Mesothelial cell of epicardium (in vitro differentiated cells): ENCODE measurements around the gene SULT1A1. TPM values are rescaled to one million over a fixed set of nuclear protein-coding genes. Genes with fewer than 3 reads are reported as not detected.
A peak's percentile ranks its signal among the peaks of the same experiment; 100 is the strongest.
"Not testable (repeated sequence)": the region's sequence is repeated elsewhere in the genome, so short reads cannot be mapped to it uniquely, and the experiment has no call there.

Experiments used
- DNase-seq, 2 experiments: peaks; one replicate each; pipeline ENCODE4 v3.0.0; 2021; ENCODE audit warnings: low spot score in 2 of 2; ENCODE audit not compliant: unreplicated experiment in 2 of 2
- H3K27ac Mint-ChIP-seq: 2 replicates; pipeline ENCODE4 v1.8.0; 2021; ENCODE audit warnings: mixed read lengths
- H3K27me3 Mint-ChIP-seq: 2 replicates; pipeline ENCODE4 v1.8.0; 2021; ENCODE audit warnings: low read depth, mixed read lengths
- H3K36me3 Mint-ChIP-seq: 2 replicates; pipeline ENCODE4 v1.8.0; 2021; ENCODE audit warnings: mixed read lengths
- H3K4me1 Mint-ChIP-seq: 2 replicates; pipeline ENCODE4 v1.8.0; 2021; ENCODE audit warnings: mixed read lengths
- H3K4me3 Mint-ChIP-seq: 2 replicates; pipeline ENCODE4 v1.8.0; 2021; ENCODE audit warnings: mild to moderate bottlenecking, moderate library complexity, mixed read lengths
- H3K9me3 Mint-ChIP-seq: 2 replicates; pipeline ENCODE4 v1.8.0; 2021; ENCODE audit warnings: mixed read lengths
- CTCF ChIP-seq: fragments of 200-600 bp; sonication (generic); IDR thresholded peaks from one replicate; pipeline ENCODE4 v1.5.0; 2021; ENCODE audit warnings: antibody characterized with exemption; ENCODE audit not compliant: unreplicated experiment
- total RNA-seq: library from RNA; stranded (reverse); gene quantifications from 3 replicates; pipeline ENCODE4 v1.2.1, GENCODE V29; 2021

Gene SULT1A1
- 8.3 to 9.9 TPM (median 9.7 TPM) in 3 replicates for total RNA-seq

GRCh38 chr16:28609631-28610594, at the start of gene SULT1A1:
Gene SULT1A1, minus strand, starts transcription at chr16:28610044. Its CDS starts 1,189 bp downstream, at chr16:28608855.
- no peaks in the 10 kb centered on the region for H3K9me3 Mint-ChIP-seq
- H3K36me3 Mint-ChIP-seq = no peaks in the 10 kb centered on the region
- DNase-seq = no peak
- H3K27me3 Mint-ChIP-seq = no peaks in the 10 kb centered on the region
- peaks cover 14% of the 10 kb centered on the region for H3K4me1 Mint-ChIP-seq
- peak within 1 kb of the TSS; percentile 59 for H3K27ac Mint-ChIP-seq
- no peak for TF ChIP-seq CTCF
- H3K4me3 Mint-ChIP-seq = peak within 1 kb of the TSS; percentile 58

- H3K36me3 Mint-ChIP-seq, DNase-seq, H3K4me3 Mint-ChIP-seq, H3K4me1 Mint-ChIP-seq, H3K27ac Mint-ChIP-seq, H3K27me3 Mint-ChIP-seq, H3K9me3 Mint-ChIP-seq: not testable (repeated sequence)
Measured at GRCh38 chr16:28639959-28640358, 30.1 kb upstream of the SULT1A1 start.

- not testable (repeated sequence) for H3K27me3 Mint-ChIP-seq, H3K9me3 Mint-ChIP-seq, H3K36me3 Mint-ChIP-seq, H3K4me1 Mint-ChIP-seq, H3K27ac Mint-ChIP-seq, DNase-seq, H3K4me3 Mint-ChIP-seq
Measured at GRCh38 chr16:28638359-28638758, 28.5 kb upstream of the SULT1A1 start.

- not testable (repeated sequence) for DNase-seq, H3K36me3 Mint-ChIP-seq, H3K4me1 Mint-ChIP-seq, H3K27ac Mint-ChIP-seq, H3K9me3 Mint-ChIP-seq, H3K4me3 Mint-ChIP-seq, H3K27me3 Mint-ChIP-seq
Measured at GRCh38 chr16:28637765-28638164, 27.9 kb upstream of the SULT1A1 start, which contains the start of gene NPIPB8. Gene NPIPB8, plus strand, starts transcription at chr16:28638065. Its CDS starts 296 bp downstream, at chr16:28638361.

GRCh38 chr16:28636093-28636823, 26.4 kb upstream of the SULT1A1 start:
- H3K4me1 Mint-ChIP-seq, H3K36me3 Mint-ChIP-seq, H3K27ac Mint-ChIP-seq, H3K27me3 Mint-ChIP-seq, H3K4me3 Mint-ChIP-seq, DNase-seq, H3K9me3 Mint-ChIP-seq: not testable (repeated sequence)

GRCh38 chr16:28630905-28631304, 21.1 kb upstream of the SULT1A1 start:
- H3K4me1 Mint-ChIP-seq, H3K27ac Mint-ChIP-seq, H3K9me3 Mint-ChIP-seq, DNase-seq, H3K27me3 Mint-ChIP-seq, H3K4me3 Mint-ChIP-seq, H3K36me3 Mint-ChIP-seq: not testable (repeated sequence)

- no peak overlapping the region for H3K27ac Mint-ChIP-seq
- H3K4me3 Mint-ChIP-seq = no peak overlapping the region
- no peaks in the 10 kb centered on the region for H3K36me3 Mint-ChIP-seq
- peaks cover 4% of the 10 kb centered on the region for H3K4me1 Mint-ChIP-seq
- DNase-seq = no peak
- no peak for TF ChIP-seq CTCF
- no peaks in the 10 kb centered on the region for H3K9me3 Mint-ChIP-seq
- peaks cover 3% of the 10 kb centered on the region for H3K27me3 Mint-ChIP-seq
Measured at GRCh38 chr16:28623172-28623711, 13.4 kb upstream of the SULT1A1 start.

GRCh38 chr16:28622532-28623171, 12.8 kb upstream of the SULT1A1 start:
- H3K36me3 Mint-ChIP-seq, H3K9me3 Mint-ChIP-seq, H3K27ac Mint-ChIP-seq, H3K27me3 Mint-ChIP-seq, H3K4me1 Mint-ChIP-seq, H3K4me3 Mint-ChIP-seq, DNase-seq: not testable (repeated sequence)
